GM12878 (cell line): ENCODE measurements around the gene ELL. TPM values are rescaled to one million over a fixed set of nuclear protein-coding genes. Genes with fewer than 3 reads are reported as not detected.

ENCODE experiments used
- ATF7 ChIP-seq: fragments of 450-650 bp; IDR thresholded peaks from 2 replicates; pipeline ENCODE4 v1.6.1; 2016; ENCODE audit warnings: low read depth, mild to moderate bottlenecking
- CEBPB ChIP-seq, 2 experiments: fragments of 150-350 bp in 1 of 2; IDR thresholded peaks; 2 replicates each; pipeline ENCODE4 v1.6.1; 2012 to 2014; ENCODE audit warnings: low read depth in 2 of 2, low read length in 2 of 2, borderline replicate concordance in 1 of 2, inconsistent platforms in 1 of 2
- E2F4 ChIP-seq: IDR thresholded peaks from 2 replicates; pipeline ENCODE4 v1.6.1; 2012; ENCODE audit warnings: low read depth, low read length, improper control_type of control experiment
- FOXK2 ChIP-seq: fragments of 450-650 bp; IDR thresholded peaks from 2 replicates; pipeline ENCODE4 v1.6.1; 2017; ENCODE audit warnings: mild to moderate bottlenecking, moderate library complexity
- HDGF ChIP-seq: fragments of 450-650 bp; IDR thresholded peaks from 2 replicates; pipeline ENCODE4 v1.6.1; 2016; ENCODE audit warnings: antibody characterized with exemption
- LARP7 ChIP-seq: fragments of 450-650 bp; IDR thresholded peaks from 2 replicates; pipeline ENCODE4 v1.6.1; 2017; ENCODE audit warnings: mild to moderate bottlenecking
- MEF2A ChIP-seq: IDR thresholded peaks from 2 replicates; pipeline ENCODE4 v1.6.1; 2011; ENCODE audit warnings: low read depth, mild to moderate bottlenecking, low read length, moderate library complexity; ENCODE audit not compliant: insufficient read depth
- MTA2 ChIP-seq: fragments of 450-650 bp; IDR thresholded peaks from 2 replicates; pipeline ENCODE4 v1.6.1; 2016; ENCODE audit warnings: low read depth, mild to moderate bottlenecking, moderate library complexity
- NFIC ChIP-seq: IDR thresholded peaks from 2 replicates; pipeline ENCODE4 v1.6.1; 2012; ENCODE audit warnings: low read depth, mild to moderate bottlenecking, inconsistent platforms, low read length, moderate library complexity
- NFYB ChIP-seq: IDR thresholded peaks from 2 replicates; pipeline ENCODE4 v1.6.1; 2011; ENCODE audit warnings: low read depth, mild to moderate bottlenecking, low read length, improper control_type of control experiment, moderate library complexity; ENCODE audit not compliant: insufficient read depth
- NR2C2 ChIP-seq: IDR thresholded peaks from 2 replicates; pipeline ENCODE4 v1.6.1; 2011; ENCODE audit warnings: borderline replicate concordance, low read depth; ENCODE audit not compliant: control insufficient read depth, insufficient read length
- NR2F1 ChIP-seq: fragments of 450-650 bp; conservative IDR thresholded peaks from 2 replicates; pipeline ENCODE4 v1.6.1; 2017; ENCODE audit warnings: mild to moderate bottlenecking
- NRF1 ChIP-seq: conservative IDR thresholded peaks from 2 replicates; pipeline ENCODE4 v1.6.1; 2011; ENCODE audit warnings: mild to moderate bottlenecking, low read depth, low read length, improper control_type of control experiment
- PBX3 ChIP-seq: IDR thresholded peaks from 2 replicates; pipeline ENCODE4 v1.6.1; 2011; ENCODE audit warnings: mild to moderate bottlenecking, low read depth, low read length, moderate library complexity; ENCODE audit not compliant: insufficient replicate concordance
- POLR2A ChIP-seq: IDR thresholded peaks from 2 replicates; pipeline ENCODE4 v1.6.1; 2011; ENCODE audit warnings: low read depth, mild to moderate bottlenecking, low read length
- POLR2AphosphoS5 ChIP-seq: IDR thresholded peaks from 2 replicates; pipeline ENCODE4 v1.6.1; 2011; ENCODE audit warnings: mild to moderate bottlenecking, low read length, inconsistent platforms
- RELB ChIP-seq: fragments of 450-650 bp; IDR thresholded peaks from 2 replicates; pipeline ENCODE4 v1.6.1; 2017; ENCODE audit warnings: low read depth, mild to moderate bottlenecking, moderate library complexity
- SMC3 ChIP-seq: IDR thresholded peaks from 2 replicates; pipeline ENCODE4 v1.6.1; 2011; ENCODE audit warnings: low read length, improper control_type of control experiment, borderline replicate concordance
- USF1 ChIP-seq: IDR thresholded peaks from 2 replicates; pipeline ENCODE4 v1.6.1; 2011; ENCODE audit warnings: borderline replicate concordance, low read depth, mild to moderate bottlenecking, moderate library complexity, mixed read lengths, low read length; ENCODE audit not compliant: insufficient read depth; ENCODE audit errors: extremely low read length
- ZBTB33 ChIP-seq: fragments of 450-650 bp; IDR thresholded peaks from 2 replicates; pipeline ENCODE4 v1.6.1; 2017; ENCODE audit warnings: mild to moderate bottlenecking
- ZNF274 ChIP-seq: IDR thresholded peaks from one replicate; pipeline ENCODE4 v1.8.0; 2011; ENCODE audit not compliant: insufficient read length, insufficient read depth
- polyA plus RNA-seq, 11 experiments: library from polyadenylated mRNA; depleted of rRNA in 4 of 11; unstranded in 6 of 11; stranded (reverse) in 5 of 11; fragments of >200 nt; fragmentation: Nextera tagmentation in 4 of 11; fragmentation: Illumina TruSeq in 1 of 11; extraction: Ambion mirVana in 4 of 11; extraction: Trizol in 1 of 11; gene quantifications; 1 replicate in 1 of 11; 2 replicates in 10 of 11; pipeline versions ENCODE4 v1.2.1 to v1.2.3, GENCODE V29; 2011 to 2016; ENCODE audit warnings: inconsistent platforms in 2 of 11, missing spikeins in 2 of 11, low read depth in 1 of 11
- total RNA-seq, 4 experiments: library from RNA; depleted of rRNA in 3 of 4; stranded (reverse); fragments of >200 nt in 3 of 4; fragmentation: Illumina TruSeq in 1 of 4; extraction: Trizol in 1 of 4; gene quantifications; 2 replicates each; pipeline versions ENCODE4 v1.2.1 to v1.2.3, GENCODE V29; 2013 to 2021

ELL gene
- total and polyA plus RNA-seq, 10 of the 15 experiments (the other 5 are each of a cell fraction or from before 2014, with no cell fraction given) = 0.91 to 25.0 (median 9.1) TPM

- no peak for TF ChIP-seq RELB
- no peak for TF ChIP-seq ZBTB33
- peak; percentile 98 for TF ChIP-seq POLR2A
- peak; percentile 85; the same call in 1 of the 2 replicates for TF ChIP-seq POLR2AphosphoS5
- no peak for TF ChIP-seq NFIC
- TF ChIP-seq E2F4 = no peak
- TF ChIP-seq ATF7 = no peak
- TF ChIP-seq PBX3 = no peak
- peak; percentile 88 for TF ChIP-seq LARP7
- TF ChIP-seq NR2C2 = no peak
- peak; percentile 47 for TF ChIP-seq NR2F1
- no peak for TF ChIP-seq SMC3
- no peak for TF ChIP-seq NRF1
- TF ChIP-seq HDGF = no peak
- TF ChIP-seq NFYB = no peak
- no peak for TF ChIP-seq CEBPB (IDR thresholded peaks at IDR 0.05; ENCODE audit: borderline replicate concordance in 1 of 2, low read depth in 2 of 2, low read length in 2 of 2)
- TF ChIP-seq ZNF274 = no peak
- TF ChIP-seq MTA2 = no peak
- TF ChIP-seq FOXK2 = no peak
- TF ChIP-seq USF1 = no peak
- TF ChIP-seq MEF2A = no peak
Measured at GRCh38 chr19:18521692-18522123, at the start of gene ELL (continued).
